Activated CD4-positive, alpha-beta memory T cell treated with anti-CD3 and anti-CD28 coated beads for 36 hours (primary cell): ENCODE measurements around the gene TCF3. TPM values are rescaled to one million over a fixed set of nuclear protein-coding genes. Genes with fewer than 3 reads are reported as not detected.

ENCODE experiments used
- CTCF ChIA-PET: fragments of 350-600 bp; sonication (Branson Sonifier 250); formaldehyde crosslinking; loops from one replicate; lab custom pipeline; 2021; ENCODE audit warnings: antibody characterized with exemption, inconsistent platforms; lab: Charles Lee
- POLR2A ChIA-PET: fragments of 350-600 bp; sonication (Branson Sonifier 250); formaldehyde crosslinking; loops from one replicate; lab custom pipeline; 2021; ENCODE audit warnings: antibody characterized with exemption; lab: Charles Lee
- DNase-seq: peaks from one replicate; pipeline ENCODE4 v3.0.0-alpha.2; 2020
- H3K27ac Mint-ChIP-seq: one replicate; pipeline ENCODE4 v1.8.0; 2021; ENCODE audit warnings: mixed read lengths
- H3K27me3 Mint-ChIP-seq: one replicate; pipeline ENCODE4 v1.8.0; 2021; ENCODE audit warnings: mixed read lengths
- H3K36me3 Mint-ChIP-seq: one replicate; pipeline ENCODE4 v1.8.0; 2021; ENCODE audit warnings: mixed read lengths
- H3K4me1 Mint-ChIP-seq: one replicate; pipeline ENCODE4 v1.8.0; 2021; ENCODE audit warnings: low read depth, mixed read lengths
- H3K4me3 Mint-ChIP-seq: one replicate; pipeline ENCODE4 v1.8.0; 2021; ENCODE audit warnings: mild to moderate bottlenecking, mixed read lengths
- H3K9me3 Mint-ChIP-seq: one replicate; pipeline ENCODE4 v1.8.0; 2021; ENCODE audit warnings: mixed read lengths
- intact Hi-C: fragments of 100-400 bp; cut with micrococcal nuclease; formaldehyde crosslinking; loops from one replicate; pipeline ENCODE4 v1.15.1; 2023
- total RNA-seq, 2 experiments: library from RNA; stranded (reverse); gene quantifications; one replicate each; pipeline ENCODE4 v1.2.3, GENCODE V29; 2021

Gene TCF3
- total RNA-seq, 2 experiments from 2014 or later, result 88.9 to 95.5 TPM

GRCh38 chr19:1684573-1684912 is 32.1 kb upstream of the TCF3 start:
- no peak for DNase-seq
- no peak overlapping the region for H3K4me3 Mint-ChIP-seq
- H3K27ac Mint-ChIP-seq, result no peak overlapping the region
- peaks cover 16% of the 10 kb centered on the region for H3K27me3 Mint-ChIP-seq
- H3K9me3 Mint-ChIP-seq, result no peaks in the 10 kb centered on the region
- CTCF ChIA-PET, result interaction anchor here (4.8 kb wide), 1 partner anchor 12 kb away, joined by 23 read pairs; no protein-coding TSS in a partner anchor
- no peaks in the 10 kb centered on the region for H3K4me1 Mint-ChIP-seq
- POLR2A ChIA-PET, result no interaction called here
- intact Hi-C loops, result no loop called here
- no peaks in the 10 kb centered on the region for H3K36me3 Mint-ChIP-seq

GRCh38 chr19:1683869-1684572 is 31.6 kb upstream of the TCF3 start:
- no peaks in the 10 kb centered on the region for H3K36me3 Mint-ChIP-seq
- DNase-seq, result no peak
- H3K27ac Mint-ChIP-seq, result no peak overlapping the region
- H3K4me3 Mint-ChIP-seq, result no peak overlapping the region
- no peaks in the 10 kb centered on the region for H3K9me3 Mint-ChIP-seq
- intact Hi-C loops, result no loop called here
- ChIA-PET CTCF (interaction anchor here (1.6 to 4.8 kb wide), 2 partner anchors 11 to 138 kb away, joined by 3 to 23 read pairs; no protein-coding TSS in a partner anchor), POLR2A (no interaction called here)
- peaks cover 16% of the 10 kb centered on the region for H3K27me3 Mint-ChIP-seq
- H3K4me1 Mint-ChIP-seq, result no peaks in the 10 kb centered on the region

GRCh38 chr19:1680976-1681375 is 28.6 kb upstream of the TCF3 start:
- DNase-seq, result no peak
- peaks cover 30% of the 10 kb centered on the region for H3K27me3 Mint-ChIP-seq
- H3K9me3 Mint-ChIP-seq, result no peaks in the 10 kb centered on the region
- no peaks in the 10 kb centered on the region for H3K36me3 Mint-ChIP-seq
- H3K4me3 Mint-ChIP-seq, result no peak overlapping the region
- H3K4me1 Mint-ChIP-seq, result no peaks in the 10 kb centered on the region
- H3K27ac Mint-ChIP-seq, result no peak overlapping the region
- intact Hi-C loops, result no loop called here
- POLR2A ChIA-PET, result no interaction called here
- CTCF ChIA-PET, result interaction anchor here (0.7 to 4.8 kb wide), 2 partner anchors 8 to 89 kb away, joined by 3 to 23 read pairs; no protein-coding TSS in a partner anchor

- Mint-ChIP-seq H3K27ac (no peak overlapping the region), H3K4me1 (no peaks in the 10 kb centered on the region), H3K36me3 (no peaks in the 10 kb centered on the region), H3K9me3 (no peaks in the 10 kb centered on the region), H3K4me3 (no peak overlapping the region), H3K27me3 (peaks cover 44% of the 10 kb centered on the region)
- intact Hi-C loops, result no loop called here
- DNase-seq, result no peak
- ChIA-PET POLR2A (no interaction called here), CTCF (no interaction called here)
Observed at GRCh38 chr19:1678073-1678472, 25.7 kb upstream of the TCF3 start.

GRCh38 chr19:1676351-1677266 is 24.2 kb upstream of the TCF3 start:
- POLR2A ChIA-PET, result no interaction called here
- H3K4me1 Mint-ChIP-seq, result peaks cover under 1% of the 10 kb centered on the region
- intact Hi-C loops, result no loop called here
- DNase-seq, result no peak
- CTCF ChIA-PET, result no interaction called here
- no peaks in the 10 kb centered on the region for H3K36me3 Mint-ChIP-seq
- H3K27ac Mint-ChIP-seq, result no peak overlapping the region
- no peaks in the 10 kb centered on the region for H3K9me3 Mint-ChIP-seq
- no peak overlapping the region for H3K4me3 Mint-ChIP-seq
- peaks cover 41% of the 10 kb centered on the region for H3K27me3 Mint-ChIP-seq

- Mint-ChIP-seq H3K4me1 (peaks cover 3% of the 10 kb centered on the region), H3K4me3 (no peak overlapping the region), H3K9me3 (no peaks in the 10 kb centered on the region), H3K27ac (no peak overlapping the region), H3K27me3 (peaks cover 45% of the 10 kb centered on the region), H3K36me3 (no peaks in the 10 kb centered on the region)
- ChIA-PET CTCF (interaction anchor here (1.2 kb wide), 1 partner anchor 130 kb away, joined by 5 read pairs; no protein-coding TSS in a partner anchor), POLR2A (no interaction called here)
- intact Hi-C loops, result no loop called here
- DNase-seq, result no peak
Observed at GRCh38 chr19:1675633-1676350, 23.4 kb upstream of the TCF3 start.

DNA sequence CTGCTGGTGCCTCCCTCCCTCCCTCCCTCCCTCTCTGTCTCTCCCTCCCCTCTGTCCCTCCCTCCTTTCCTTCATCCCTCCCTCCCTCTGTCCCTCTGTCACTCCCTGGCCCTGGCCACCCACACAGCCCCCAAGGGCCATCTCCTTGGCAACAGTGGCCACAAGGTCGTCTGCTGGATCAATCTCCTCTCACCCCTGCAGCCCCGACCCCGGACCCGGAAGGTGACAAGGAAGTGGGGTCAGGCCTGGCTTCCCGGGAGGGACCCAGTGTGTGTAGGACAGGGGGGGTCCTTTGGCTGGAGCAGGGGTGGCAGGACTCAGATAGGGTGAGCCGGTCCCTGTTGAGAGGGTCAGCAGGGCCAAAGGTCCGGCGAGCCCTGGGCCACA is 21.9 kb upstream of the TCF3 start:
- intact Hi-C loops, result loop anchor here (5.0 kb wide), 2 partner anchors 67 to 127 kb away; partner anchors contain the start of gene UQCR11
- H3K36me3 Mint-ChIP-seq, result no peaks in the 10 kb centered on the region
- peaks cover 44% of the 10 kb centered on the region for H3K27me3 Mint-ChIP-seq
- no peak for DNase-seq
- no peaks in the 10 kb centered on the region for H3K9me3 Mint-ChIP-seq
- H3K27ac Mint-ChIP-seq, result no peak overlapping the region
- no peak overlapping the region for H3K4me3 Mint-ChIP-seq
- CTCF ChIA-PET, result interaction anchor here (2.8 kb wide), 1 partner anchor 152 kb away, joined by 17 read pairs; no protein-coding TSS in a partner anchor
- peaks cover 3% of the 10 kb centered on the region for H3K4me1 Mint-ChIP-seq
- POLR2A ChIA-PET, result no interaction called here

GRCh38 chr19:1673645-1674292 is 21.4 kb upstream of the TCF3 start:
- CTCF ChIA-PET, result interaction anchor here (0.7 to 3.6 kb wide), 5 partner anchors 9 to 153 kb away, joined by 3 to 42 read pairs (median 17); no protein-coding TSS in a partner anchor
- Mint-ChIP-seq H3K4me1 (peaks cover 7% of the 10 kb centered on the region), H3K27me3 (peaks cover 44% of the 10 kb centered on the region), H3K36me3 (no peaks in the 10 kb centered on the region), H3K9me3 (no peaks in the 10 kb centered on the region), H3K4me3 (no peak overlapping the region), H3K27ac (peak overlapping the region; percentile 23)
- intact Hi-C loops, result loop anchor here (5.0 kb wide), 2 partner anchors 66 to 126 kb away; partner anchors contain the start of gene UQCR11
- DNase-seq, result no peak
- POLR2A ChIA-PET, result no interaction called here

DNA sequence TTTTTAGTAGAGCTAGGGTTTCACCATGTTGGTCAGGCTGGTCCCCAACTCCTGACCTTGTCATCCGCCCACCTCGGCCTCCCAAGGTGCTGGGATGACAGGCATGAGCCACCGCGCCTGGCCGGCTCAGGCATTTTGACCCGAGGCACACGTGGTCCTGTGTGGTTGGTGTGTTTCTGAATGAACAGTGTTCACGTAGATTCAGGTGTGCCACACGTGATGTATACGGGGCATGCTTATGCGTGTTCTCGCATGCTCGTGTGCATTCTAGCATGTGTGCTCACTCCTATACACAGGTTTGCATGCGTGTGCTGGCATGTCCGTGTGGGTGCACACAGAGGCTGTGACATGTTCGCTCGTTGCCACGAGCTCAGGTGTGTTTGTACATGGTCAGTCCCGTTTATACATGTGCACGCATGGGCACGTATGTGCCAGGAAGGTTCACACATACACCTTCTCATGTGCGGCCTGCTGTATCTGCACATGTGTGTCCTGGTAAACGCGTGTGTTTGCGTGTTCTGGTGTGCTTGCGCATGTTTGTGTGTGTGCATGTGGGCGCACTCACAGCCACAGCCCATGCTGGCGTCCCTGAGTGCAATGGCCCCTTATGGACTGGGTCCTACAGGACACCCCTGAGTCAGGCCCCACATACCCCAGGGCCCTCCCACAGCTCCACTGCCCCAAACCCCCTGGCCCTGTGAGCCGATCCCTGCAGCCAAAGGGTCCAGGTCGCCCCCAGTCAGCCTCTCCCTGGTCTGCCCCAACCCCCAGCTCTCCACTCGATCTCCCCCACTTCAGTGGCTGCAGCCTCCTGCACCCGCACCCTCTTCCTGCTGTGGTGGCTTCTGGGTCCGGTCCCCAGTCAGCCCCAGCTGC is 20.6 kb upstream of the TCF3 start:
- H3K4me3 Mint-ChIP-seq, result no peak overlapping the region
- ChIA-PET CTCF (interaction anchor here (0.6 to 3.6 kb wide), 44 partner anchors 9 to 357 kb away, joined by 3 to 42 read pairs (median 4); partner anchors contain the start of genes MBD3, TCF3 and UQCR11), POLR2A (no interaction called here)
- H3K9me3 Mint-ChIP-seq, result no peaks in the 10 kb centered on the region
- H3K36me3 Mint-ChIP-seq, result no peaks in the 10 kb centered on the region
- no peak overlapping the region for H3K27ac Mint-ChIP-seq
- intact Hi-C loops, result loop anchor here (1.0 to 5.0 kb wide), 3 partner anchors 66 to 126 kb away; partner anchors contain the start of gene UQCR11
- peaks cover 14% of the 10 kb centered on the region for H3K4me1 Mint-ChIP-seq
- peaks cover 46% of the 10 kb centered on the region for H3K27me3 Mint-ChIP-seq
- no peak for DNase-seq

- CTCF ChIA-PET, result interaction anchor here (0.6 to 3.6 kb wide), 43 partner anchors 8 to 356 kb away, joined by 3 to 42 read pairs (median 4); partner anchors contain the start of genes MBD3, TCF3 and UQCR11
- no peak overlapping the region for H3K4me3 Mint-ChIP-seq
Observed at GRCh38 chr19:1672038-1672768, 19.8 kb upstream of the TCF3 start.

More at GRCh38 chr19:1672038-1672768, 19.8 kb upstream of the TCF3 start:
- Mint-ChIP-seq H3K4me1 (peaks cover 16% of the 10 kb centered on the region), H3K27ac (no peak overlapping the region), H3K27me3 (peaks cover 46% of the 10 kb centered on the region), H3K9me3 (no peaks in the 10 kb centered on the region), H3K36me3 (no peaks in the 10 kb centered on the region)
- POLR2A ChIA-PET, result no interaction called here
- intact Hi-C loops, result loop anchor here (1.0 to 5.0 kb wide), 3 partner anchors 65 to 125 kb away; partner anchors contain the start of gene UQCR11
- DNase-seq, result peak; percentile 58
